Femur (tissue), 1 donor: ENCODE results near the gene LYPD3.
"Not testable (repeated sequence)": the region's sequence is repeated elsewhere in the genome, so short reads cannot be mapped to it uniquely, and the experiment has no call there.

ENCODE experiments used
- DNase-seq: peaks from one replicate; pipeline ENCODE4 v3.0.0-alpha.2; 2017

Gene LYPD3

DNA sequence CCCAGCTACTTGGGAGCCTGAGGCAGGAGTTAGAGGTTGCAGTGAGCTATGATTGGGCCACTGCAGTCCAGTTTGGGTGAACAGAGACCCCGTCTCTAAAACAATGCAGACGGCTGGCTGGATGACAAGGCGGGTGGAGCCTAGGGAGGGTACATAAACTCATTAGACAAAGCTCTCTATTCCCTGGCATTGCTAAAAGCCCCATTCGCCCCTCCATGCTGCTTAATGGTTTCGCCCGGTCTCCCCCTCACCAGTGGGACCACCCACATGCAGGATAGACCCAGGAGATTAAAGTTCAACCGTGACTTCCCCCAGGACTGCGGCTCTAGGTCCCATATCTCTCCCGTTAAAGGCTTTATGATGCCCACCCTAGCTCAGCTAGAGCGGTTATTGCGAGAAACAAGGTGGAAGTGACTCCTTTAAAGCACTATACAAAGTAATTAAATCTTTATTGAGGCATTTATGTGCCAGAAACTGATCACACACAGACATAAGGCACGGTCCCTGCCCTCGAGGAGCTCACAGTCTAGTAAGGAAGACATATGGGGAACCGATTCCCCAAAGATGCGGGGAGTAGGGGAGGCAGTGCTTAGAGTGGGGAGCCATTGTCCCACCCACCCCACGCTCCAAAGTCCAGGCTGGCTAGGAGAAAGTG is 4.9 kb downstream of the LYPD3 start:
- no peak for DNase-seq

DNA sequence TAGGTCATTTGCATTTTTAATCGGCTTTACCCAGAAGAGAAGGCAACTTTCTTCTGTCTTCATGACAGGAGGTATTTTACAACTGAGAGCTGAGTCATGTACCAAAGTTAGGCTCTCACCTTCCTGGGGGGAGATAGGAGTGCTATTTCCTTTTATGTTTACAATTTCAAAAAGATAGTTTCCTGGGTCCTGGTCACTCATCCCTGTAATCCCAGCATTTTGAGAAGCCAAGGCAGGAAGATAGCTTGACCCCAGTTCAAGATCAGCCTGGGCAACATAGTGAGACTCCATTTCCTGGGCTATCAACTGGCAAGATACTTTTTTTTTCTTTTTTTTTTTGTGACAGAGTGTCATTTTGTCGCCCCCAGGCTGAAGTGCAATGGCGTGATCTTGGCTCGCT is 7.6 kb downstream of the LYPD3 start:
- no peak for DNase-seq

DNA sequence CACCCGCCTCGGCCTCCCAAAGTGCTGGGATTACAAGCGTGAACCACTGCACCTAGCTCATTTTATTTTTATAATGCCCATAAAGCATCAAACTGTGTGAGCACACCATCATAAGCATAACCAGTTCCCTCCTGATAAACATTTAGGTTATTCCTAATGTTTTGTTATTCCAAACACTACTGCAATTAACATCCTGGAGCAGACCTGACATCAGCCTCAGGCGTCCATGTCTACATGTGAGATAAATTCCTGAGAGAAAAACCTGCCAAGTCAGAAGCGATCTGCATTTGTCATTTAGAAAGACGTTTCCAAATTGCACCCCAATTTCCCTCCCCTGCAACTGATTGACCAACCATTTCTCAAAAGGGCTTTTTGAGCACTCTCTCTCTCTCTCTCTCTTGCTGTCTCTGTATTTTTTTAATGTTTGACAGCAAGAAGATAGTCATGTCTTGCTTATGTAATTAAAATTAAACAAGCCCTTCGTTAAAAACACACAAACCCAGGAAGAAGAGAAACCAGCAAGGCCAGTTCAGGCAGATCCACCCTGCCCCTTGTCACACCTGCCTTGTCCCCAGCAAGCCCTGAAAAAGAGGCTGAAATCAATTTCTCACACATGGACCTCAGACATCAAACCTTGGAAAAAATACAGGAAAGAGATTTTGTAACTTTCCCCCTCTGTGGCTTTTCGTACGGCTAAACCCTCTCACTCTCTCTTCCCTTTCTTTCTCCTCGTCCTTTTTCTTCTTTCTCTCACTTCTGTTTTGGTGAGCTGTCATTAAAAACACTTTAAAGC is 9.9 kb downstream of the LYPD3 start:
- DNase-seq, result no peak

DNA sequence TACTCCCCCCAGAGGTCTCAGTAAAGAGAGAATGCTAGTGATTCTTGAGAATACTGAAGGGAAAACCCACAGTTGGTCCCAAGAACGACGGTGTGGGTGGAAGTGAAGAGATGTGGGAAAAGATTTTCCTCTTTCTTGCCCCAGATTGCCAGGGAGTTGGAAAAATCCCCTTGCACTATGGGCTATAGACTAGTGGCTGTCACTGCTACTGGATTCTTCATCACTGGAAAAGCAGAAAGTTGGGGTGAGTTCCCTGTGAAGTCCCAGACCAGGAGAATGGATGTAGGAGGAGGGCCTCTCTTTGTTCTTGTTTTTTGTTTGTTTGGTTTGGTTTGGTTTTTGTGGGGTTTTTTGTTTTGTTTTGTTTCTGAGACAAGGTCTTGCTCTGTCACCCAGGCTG is 11.4 kb downstream of the LYPD3 start:
- no peak for DNase-seq

DNA sequence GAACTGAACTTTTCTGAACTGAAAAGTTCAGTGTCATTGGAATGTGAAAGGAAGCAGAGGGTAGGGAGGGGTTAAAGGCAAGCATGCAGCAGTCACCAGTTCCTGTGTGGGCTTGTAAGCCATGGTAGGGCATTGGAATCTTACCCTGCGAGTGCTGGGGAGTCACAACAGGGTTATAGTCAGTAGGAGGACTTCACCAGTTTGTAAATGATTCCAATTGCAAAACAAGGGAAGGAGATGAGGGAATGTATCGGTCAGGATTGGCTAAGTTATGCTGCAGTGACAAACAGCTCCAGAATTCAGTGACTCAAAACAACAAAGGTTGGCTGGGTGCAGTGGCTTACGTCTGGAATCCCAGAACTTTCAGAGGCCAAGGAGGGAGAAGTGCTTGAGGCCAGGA is 12.8 kb downstream of the LYPD3 start:
- no peak for DNase-seq

DNA sequence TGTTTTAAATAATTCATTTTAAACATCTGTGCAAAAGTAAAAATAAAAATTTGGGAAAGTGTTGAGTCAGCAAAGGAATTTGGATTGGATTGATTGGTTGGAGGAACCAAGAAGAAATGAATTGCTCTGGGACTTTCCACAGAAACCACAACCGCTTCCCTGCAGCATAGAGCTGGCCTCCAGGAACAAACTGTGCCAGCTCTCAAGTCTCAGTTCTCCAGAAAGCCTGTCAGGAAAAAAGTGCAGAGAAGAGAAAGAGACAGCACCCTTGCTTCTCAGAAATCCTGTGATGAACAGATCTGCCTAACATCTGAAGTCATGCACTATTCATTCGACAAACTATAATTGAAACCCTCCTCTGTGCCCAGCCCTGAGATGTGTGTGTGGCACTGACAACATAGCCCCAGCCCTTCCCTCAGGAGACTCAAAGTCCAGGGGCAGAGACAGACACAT is 14.8 kb downstream of the LYPD3 start:
- no peak for DNase-seq

DNA sequence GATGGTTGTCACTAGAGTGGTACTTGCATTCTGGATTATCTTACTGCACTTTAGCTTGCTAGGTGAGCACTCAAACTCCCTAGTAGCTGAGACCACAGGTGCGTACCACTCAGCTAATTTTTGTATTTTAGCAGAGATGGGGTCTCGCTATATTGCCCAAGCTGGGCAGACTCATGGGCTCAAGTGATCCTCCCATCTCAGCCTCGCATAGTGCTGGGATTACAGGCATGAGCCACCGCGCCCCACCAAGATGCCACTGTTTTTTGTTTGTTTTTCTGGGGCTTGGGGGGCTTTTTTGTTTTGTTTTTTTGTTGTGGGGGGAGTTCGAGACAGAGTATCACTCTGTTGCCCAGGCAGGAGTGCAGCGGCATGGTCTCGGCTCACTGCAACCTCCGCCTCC is 17.8 kb downstream of the LYPD3 start:
- no peak for DNase-seq

DNA sequence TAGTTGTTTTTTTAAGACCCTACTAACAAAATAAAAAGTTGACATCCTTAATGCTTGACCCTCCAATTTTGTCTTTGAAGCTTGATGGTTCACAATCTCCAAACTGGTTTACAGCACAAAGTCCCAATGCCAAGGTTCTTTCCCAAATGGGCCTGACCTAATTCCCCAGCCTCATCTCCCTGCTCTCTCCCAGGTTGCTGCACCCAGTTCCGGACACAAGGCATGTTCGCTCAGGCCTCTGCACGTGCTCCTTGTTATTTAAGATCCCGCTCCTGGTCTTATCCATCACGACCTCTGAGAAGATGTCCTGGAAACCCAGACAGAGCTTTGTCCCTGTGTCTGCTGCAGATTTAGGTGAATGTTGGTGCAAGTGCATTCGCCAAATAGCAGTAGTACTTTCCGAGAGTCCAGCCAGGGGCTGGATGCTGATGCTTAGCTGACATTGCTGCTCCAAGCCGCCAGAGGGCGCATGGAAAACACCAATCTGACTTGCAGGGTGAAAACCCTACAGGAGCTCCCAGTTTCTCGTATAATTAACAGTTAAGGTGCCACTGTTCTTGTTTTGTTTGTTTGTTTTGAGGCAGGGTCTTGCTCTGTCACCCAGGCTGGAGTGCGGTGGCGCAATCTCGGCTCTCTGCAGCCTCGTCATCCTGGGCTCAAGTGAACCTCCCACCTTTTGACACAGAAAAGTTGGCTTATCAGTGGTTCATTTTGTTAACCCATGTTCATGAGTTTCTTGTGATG is 18.5 kb downstream of the LYPD3 start:
- peak; percentile 88 for DNase-seq

DNA sequence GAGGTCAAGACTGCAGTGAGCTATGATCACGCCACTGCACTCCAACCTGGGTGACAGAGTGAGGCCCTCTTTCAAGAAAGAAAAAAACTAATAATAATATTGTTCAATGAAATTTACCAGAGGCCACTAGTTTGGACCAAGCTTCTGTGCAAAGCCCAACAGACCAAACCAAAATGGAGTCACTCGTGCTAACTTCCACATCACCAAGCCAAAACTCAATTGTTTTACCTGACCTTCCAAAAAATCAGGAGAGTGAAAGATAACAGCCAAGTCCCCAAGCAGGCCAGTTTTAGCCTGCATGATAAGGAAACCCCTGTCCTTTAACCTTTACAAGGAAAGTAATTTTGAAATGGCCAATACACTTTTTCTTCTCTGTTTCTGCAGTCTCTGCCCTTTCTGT is 20.0 kb downstream of the LYPD3 start:
- no peak for DNase-seq

DNA sequence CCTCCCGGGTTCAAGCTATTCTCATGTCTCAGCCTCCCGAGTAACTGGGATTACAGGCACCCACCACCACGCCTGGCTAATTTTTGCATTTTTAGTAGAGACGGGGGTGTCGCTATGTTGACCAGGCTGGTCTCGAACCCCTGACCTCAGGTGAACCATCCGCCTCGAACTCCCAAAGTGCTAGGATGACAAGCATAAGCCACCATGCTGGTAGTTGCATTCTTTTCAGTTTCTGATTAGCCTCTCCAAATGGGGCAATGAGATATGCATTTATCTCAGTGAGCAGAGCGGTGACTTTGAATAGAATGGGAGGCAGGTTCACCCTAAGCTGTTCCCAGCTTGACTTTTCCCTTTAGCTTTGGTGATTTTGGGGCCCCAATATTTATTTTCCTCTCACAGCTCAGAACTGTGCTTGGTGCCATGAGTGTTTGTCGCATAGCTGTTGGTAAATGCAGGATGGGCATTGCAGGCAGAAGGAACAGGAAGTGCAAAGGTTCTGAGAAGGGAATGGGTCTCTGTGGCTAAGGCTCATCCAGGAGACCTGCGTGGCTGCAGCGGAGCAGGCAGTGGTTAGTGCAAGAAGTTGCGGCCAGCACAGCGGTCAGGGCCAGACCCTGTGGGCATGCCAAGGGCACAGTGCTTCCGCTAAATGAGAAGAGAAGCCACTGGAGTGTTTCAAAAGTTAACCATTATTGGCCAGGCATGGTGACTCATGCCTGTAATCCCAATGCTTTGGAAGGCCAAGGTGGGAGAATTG is 20.7 kb downstream of the LYPD3 start:
- DNase-seq, result no peak

DNA sequence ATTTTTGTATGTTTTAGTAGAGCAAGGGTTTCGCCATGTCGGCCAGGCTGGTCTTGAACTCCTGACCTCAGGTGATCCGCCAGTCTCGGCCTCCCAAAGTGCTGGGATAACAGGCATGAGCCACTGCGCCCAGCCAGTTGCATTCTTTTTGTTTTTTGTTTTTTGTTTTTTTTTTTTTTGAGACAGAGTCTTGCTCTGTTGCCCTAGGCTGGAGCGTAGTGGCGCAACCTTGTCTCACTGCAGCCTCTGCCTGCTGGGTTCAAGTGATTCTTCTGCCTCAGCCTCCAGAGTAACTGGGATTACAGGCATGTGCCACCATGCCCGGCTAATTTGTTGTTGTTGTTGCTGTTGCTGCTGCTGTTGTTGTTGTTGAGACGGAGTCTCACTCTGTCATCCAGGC is 21.3 kb downstream of the LYPD3 start:
- not testable (repeated sequence) for DNase-seq

DNA sequence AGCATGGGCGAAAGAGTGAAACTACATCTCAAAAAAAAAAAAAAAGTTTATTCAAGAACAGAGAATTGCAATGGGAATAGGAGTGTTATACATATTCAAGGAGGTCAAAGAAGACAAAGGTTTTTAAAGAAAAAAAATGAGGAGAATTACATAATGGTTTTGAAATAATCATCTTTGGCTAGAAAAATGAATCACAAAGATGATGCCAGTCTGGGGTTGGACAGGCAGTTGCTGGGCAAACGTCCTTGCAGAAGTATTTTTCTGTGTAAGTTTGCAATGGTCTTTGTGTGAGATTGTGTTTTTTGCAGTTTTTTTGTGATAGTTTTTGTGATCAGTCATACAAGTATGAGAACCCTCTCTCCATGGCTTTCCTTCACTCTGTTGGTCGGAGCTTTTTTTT is 23.7 kb downstream of the LYPD3 start:
- no peak for DNase-seq

DNA sequence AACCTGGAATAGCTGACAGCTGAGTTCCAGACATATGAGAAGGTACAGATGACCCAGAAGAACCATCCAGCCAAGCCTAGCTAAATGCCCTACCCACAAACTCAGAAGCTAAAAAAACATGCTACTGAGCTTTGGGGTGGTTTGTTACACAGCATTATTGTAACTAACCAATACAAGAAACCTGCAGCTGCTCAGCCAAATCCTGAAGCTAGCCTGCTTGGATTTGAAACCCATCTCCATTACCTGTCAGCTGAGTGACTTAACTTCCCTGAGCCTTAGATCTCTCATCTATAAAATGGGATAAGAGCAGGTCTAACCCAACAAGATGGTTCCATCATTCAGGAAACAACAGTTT is 25.7 kb downstream of the LYPD3 start:
- DNase-seq, result no peak

DNA sequence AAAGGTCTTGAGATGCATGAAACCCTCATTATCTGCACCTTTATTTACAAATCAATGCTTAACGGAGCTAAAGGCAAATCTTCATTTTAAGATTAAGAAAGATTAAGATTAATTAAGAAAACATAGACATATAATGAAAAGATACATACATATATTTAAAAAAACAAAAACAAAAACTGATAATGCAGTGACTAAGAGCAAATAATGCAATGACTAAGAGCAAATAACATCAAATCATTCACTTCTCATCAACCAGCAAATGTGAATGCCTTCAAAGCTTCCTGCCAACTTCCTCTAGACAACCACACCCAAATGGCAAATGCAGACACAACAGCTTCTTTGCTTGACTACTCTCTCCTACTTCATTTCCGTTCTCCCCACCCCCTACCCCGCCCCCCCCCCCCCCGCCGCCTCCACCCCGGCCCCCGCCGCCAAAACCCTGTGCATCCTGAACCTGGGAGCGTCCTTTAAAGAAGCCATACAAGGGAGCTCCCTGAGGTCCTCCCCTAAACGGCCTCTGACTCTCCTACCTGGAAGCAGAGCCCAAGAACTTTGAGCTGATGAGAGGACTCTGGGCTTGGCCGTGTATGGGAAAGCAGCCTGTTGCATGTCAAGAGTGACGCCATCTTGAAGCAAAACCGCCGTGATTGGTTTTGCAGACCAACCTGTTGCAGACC is 26.2 kb downstream of the LYPD3 start:
- no peak for DNase-seq

DNA sequence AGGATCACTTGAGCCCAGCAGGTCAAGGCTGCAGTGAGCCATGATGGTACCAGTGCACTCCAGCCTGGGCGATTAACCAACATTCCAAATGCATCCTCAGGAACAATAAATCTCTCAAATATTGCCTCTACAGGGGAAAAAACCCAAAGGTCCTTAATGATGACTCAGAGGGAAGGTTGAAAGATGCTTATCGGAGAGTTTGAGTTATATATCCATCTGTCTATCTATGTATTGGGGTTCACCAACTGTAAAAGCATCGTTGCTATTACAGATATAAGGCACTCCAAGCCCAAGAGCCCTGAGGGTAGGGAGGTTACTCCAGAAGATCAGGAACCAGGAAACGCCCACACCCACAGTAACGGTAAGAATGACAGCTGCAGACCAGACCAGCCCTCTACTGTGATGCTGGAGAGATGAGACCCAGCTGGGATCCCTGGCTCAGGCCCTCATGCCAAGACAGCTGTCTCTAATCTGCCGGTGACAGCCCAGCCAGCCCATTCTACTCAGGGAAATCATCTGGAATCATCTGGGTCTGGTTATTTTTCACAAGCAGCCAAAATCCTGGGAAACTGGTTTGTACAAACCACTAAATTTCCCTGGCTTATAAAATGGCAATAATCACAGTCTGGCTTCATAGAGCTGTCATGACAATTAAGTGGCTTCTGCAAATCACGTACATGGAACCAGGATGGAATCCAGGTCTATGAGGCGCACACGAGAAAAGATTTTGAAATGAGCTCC is 26.9 kb downstream of the LYPD3 start:
- DNase-seq, result peak; percentile 81

DNA sequence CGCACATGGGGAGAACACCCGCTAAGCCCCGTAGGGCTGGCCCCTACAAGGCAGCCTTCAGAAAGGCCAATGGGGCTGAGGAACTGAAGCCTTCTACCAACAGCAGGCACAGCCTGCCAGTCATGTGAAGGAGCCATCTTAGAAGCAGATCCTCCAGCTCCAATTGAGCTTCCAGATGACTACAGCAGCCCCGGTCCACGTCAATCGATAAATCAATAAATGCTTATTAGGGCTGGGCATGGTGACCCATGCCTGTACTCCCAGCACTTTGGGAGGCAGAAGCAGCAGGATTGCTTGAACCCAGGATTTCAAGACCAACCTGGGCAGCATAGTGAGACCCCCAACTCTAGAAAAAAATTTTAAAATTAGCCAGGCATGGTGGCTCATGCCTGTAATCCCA is 27.7 kb downstream of the LYPD3 start:
- no peak for DNase-seq

DNA sequence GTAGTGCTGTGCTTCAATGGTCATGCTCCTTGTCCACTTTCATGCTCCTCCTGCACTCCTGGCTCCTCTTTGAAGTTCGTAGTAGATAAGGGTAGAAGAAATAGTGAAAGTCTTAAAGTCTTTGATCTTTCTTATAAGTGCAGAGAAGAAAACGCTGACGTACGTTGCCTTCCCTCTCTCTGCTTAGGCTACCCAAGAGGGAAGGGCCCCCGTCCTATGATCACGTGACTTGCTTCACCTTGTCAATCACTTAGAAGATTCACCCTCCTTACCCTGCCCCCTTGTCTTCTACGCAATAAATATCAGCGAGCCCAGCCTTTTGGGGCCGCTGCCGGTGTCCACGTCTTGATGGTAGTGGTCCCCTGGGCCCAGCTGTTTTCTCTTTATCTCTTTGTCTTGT is 28.1 kb downstream of the LYPD3 start:
- not testable (repeated sequence) for DNase-seq

DNA sequence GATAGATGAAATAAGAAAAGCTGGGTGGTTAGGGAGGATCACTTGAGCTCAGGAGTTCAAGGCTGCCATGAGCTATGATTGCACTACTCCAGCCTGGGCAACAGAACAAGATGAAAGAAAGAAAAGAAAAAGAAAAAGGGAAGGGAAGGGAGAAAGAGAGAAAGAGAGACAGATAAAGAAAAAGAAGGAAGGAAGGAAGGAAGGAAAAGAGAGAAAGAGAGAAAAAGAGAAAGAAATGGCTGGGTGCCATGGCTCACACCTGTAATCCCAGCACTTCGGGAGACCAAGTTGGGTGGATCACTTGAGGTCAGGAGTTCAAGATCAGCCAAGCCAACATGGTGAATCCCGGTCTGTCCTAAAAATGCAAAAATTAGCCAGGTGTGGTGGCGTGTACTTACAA is 29.6 kb downstream of the LYPD3 start:
- DNase-seq, result no peak

DNA sequence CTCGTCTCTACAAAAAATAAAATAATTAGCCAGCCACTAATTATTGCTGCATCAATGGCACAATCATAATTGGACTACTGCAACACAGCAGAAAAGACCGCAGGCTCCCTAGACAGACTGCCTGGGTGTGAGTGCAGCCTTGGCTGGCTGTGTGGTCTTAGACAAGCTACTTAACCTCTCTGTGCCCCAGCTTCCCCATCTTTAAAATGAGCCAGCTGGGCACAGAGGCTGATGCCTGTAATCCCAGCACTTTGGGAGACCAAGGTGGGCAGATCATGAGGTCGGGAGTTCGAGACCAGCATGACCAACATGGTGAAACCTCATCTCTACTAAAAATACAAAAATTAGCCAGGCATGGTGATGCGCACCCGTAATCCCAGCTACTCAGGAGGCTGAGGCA is 31.7 kb downstream of the LYPD3 start:
- DNase-seq, result no peak

DNA sequence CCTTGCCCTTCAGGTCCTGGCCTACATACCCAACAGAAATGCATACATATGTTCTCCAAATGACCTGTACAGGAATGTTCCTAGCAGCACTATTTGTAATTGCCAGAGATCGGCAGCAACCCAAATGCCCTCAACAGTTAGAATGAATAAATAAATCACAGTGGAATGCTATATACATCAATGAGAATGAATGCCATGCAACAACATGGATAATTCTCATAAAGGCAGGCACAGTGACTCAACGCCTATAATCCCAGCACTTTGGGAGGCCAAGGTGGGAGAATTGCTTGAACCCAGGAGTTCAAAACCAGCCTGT is 32.1 kb downstream of the LYPD3 start:
- no peak for DNase-seq

DNA sequence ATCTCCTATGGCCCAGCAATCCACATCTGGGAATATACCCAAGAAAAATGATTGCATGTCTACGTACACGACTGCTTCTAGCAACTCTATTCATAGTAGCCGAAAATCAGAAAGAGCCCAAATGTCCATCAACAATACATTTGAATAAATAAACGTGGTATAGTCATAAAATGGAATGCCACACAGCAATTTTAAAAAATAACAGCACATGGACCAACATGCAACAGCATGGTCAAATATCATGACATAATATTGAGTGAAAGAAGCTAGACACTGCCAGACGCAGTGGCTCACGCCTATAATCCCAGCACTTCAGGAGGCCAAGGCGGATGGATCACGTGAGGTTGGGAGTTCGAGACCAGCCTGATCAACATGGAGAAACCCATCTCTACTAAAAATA is 34.4 kb downstream of the LYPD3 start:
- no peak for DNase-seq

DNA sequence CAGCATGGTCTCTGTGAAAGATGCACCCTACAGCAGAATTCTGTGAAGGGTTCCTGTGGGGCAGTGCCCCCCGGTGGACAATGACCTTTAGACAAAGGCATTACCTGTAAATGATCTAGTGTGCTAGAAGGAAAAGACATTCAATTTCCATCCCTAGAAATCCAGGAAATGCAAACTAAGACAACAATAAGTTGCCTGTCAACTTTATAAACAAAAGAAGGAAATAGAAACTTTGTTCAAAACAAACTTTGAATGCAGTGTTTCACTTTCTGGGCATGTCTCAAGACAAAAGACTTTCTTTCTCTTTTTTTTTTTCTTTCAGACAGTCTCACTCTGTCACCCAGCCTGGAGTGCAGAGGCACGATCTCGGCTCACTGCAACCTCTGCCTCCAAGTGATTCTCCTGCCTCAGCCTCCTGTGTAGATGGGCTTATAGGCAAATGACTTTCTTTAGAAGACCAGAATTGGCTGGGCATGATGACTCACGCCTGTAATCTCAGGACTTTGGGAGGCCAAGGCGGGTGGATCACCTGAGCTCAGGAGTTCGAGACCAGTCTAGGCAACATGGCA is 35.2 kb downstream of the LYPD3 start:
- no peak for DNase-seq
